ENCODE measurements around the gene ZMYND8. TPM values are rescaled to one million over a fixed set of nuclear protein-coding genes. Genes with fewer than 3 reads are reported as not detected.

The ZMYND8 gene
- total and polyA plus RNA-seq, 10 of the 15 experiments (the other 5 are each of a cell fraction or from before 2014, with no cell fraction given) = 12.9 to 54.8 (median 23.1) TPM

DNA sequence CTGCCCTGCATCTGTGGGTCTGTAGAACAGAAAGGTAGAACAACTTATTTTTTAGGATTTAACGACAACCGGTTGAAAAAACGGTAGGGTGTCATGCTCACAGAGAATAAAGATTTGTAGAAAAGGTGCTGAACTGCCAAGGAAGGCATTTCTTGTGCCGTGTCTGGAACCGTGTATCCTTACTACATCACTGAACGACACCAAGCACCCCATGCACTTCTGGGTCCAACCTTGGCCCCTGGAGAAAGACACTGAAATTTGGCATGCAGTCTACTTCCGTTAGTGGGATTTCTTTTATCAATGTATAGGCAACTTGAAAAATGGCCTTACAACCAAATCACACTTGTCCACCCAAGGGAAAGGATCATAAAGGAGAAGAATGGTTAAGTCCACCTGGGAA is 145.5 kb downstream of the ZMYND8 start:
- Histone ChIP-seq H4K20me1 (ENCODE audit: control insufficient read depth, insufficient read depth) (no peaks in the 10 kb centered on the region), H3K4me2 (ENCODE audit: control insufficient read depth, insufficient read depth) (no peak overlapping the region), H3K4me3 (no peak overlapping the region), H3K36me3 (ENCODE audit: control insufficient read depth in 2 of 2, insufficient read depth in 2 of 2, low read length in 1 of 2) (peaks cover 25 to 55% of the 10 kb centered on the region in 2 experiments), H3K9me3 (replicated peaks; ENCODE audit: control insufficient read depth, insufficient read depth, low read length) (no peaks in the 10 kb centered on the region), H3K79me2 (ENCODE audit: control insufficient read depth, insufficient read depth, low read length) (no peaks in the 10 kb centered on the region), H3K27me3 (replicated peaks in 1 of 2; ENCODE audit: control insufficient read depth in 2 of 2, insufficient read depth in 2 of 2, low read length in 1 of 2) (no peaks in the 10 kb centered on the region), H3K4me1 (ENCODE audit: control insufficient read depth, insufficient read depth, low read length) (no peaks in the 10 kb centered on the region), H3K9ac (ENCODE audit: control insufficient read depth, insufficient read depth, low read length) (no peak overlapping the region), H2AFZ (ENCODE audit: control insufficient read depth, low read depth, low read length) (no peak overlapping the region), H3K27ac (ENCODE audit: control insufficient read depth, insufficient read depth) (no peak overlapping the region)
- POLR2A ChIA-PET = no interaction called here
- RAD21 ChIA-PET (ENCODE audit: unreplicated experiment) = no interaction called here
- in situ Hi-C loops (cut with MboI) (no loop called here), intact Hi-C loops (cut with micrococcal nuclease; ENCODE audit: unreplicated experiment) (no loop called here)
- ATAC-seq (no peak), FAIRE-seq (no peak), DNase-seq (ENCODE audit: low read depth, low spot score) (no peak)
- CTCF ChIA-PET = interaction anchor here (1.0 kb wide), 1 partner anchor 12 kb away, joined by 3 read pairs; no protein-coding TSS in a partner anchor
- SMC1A ChIA-PET (ENCODE audit: uncharacterized antibody, unreplicated experiment) = no interaction called here
- TF ChIP-seq NFXL1 (IDR thresholded peaks at IDR 0.05; ENCODE audit: borderline replicate concordance) (peak; percentile 61; the same call in 1 of the 2 replicates), CEBPB (IDR thresholded peaks at IDR 0.05; ENCODE audit: borderline replicate concordance in 1 of 2, low read depth in 2 of 2, low read length in 2 of 2) (no peak), NR2F1 (conservative IDR thresholded peaks at IDR 0.05) (no peak), ETV6 (conservative IDR thresholded peaks at IDR 0.05 in 1 of 2, IDR thresholded peaks at IDR 0.05 in 1 of 2; ENCODE audit: borderline replicate concordance in 1 of 2, low read depth in 1 of 2) (0 out of 4 replicates have a peak, but pooled peaks of 1 of the 2 experiments have one; percentile 34)
- TF ChIP-seq, protein P1, sequence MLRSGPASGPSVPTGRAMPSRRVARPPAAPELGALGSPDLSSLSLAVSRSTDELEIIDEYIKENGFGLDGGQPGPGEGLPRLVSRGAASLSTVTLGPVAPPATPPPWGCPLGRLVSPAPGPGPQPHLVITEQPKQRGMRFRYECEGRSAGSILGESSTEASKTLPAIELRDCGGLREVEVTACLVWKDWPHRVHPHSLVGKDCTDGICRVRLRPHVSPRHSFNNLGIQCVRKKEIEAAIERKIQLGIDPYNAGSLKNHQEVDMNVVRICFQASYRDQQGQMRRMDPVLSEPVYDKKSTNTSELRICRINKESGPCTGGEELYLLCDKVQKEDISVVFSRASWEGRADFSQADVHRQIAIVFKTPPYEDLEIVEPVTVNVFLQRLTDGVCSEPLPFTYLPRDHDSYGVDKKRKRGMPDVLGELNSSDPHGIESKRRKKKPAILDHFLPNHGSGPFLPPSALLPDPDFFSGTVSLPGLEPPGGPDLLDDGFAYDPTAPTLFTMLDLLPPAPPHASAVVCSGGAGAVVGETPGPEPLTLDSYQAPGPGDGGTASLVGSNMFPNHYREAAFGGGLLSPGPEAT (IDR thresholded peaks at IDR 0.05; ENCODE audit: low read depth) = no peak
- BruUV-seq (replicated peaks) = no TSS peak
- 97% methylated on average over 7 of the region's 7 CpGs for WGBS (ENCODE audit: insufficient coverage, insufficient replicate concordance, low lambda C conversion rate, missing lambda C conversion rate)

DNA sequence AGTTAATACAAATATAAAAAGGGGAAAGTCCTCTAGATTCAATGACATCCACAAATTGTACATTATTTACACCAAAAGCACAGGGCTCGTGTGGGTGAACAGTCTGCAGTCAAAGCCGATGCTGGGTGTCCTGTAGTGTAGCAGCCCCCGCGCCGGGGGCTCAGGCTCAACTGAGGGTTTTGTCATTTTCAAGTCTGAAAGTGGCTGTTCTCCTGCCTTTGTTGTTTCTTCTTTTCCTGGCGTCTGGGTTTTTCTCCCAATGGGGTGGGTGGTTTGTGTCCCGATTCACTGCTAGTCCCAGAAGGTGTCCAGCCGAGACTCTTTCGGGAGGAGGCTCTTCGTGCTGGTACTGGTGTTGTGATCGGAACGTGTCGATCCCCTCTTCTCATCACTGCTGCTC is 146.0 kb downstream of the ZMYND8 start:
- no peak for TF ChIP-seq TBL1XR1 (IDR thresholded peaks at IDR 0.05; ENCODE audit: low read depth, low read length)
- peak; percentile 51; the same call in 1 of the 2 replicates for TF ChIP-seq NFXL1 (IDR thresholded peaks at IDR 0.05; ENCODE audit: borderline replicate concordance)
- intact Hi-C loops (cut with micrococcal nuclease; ENCODE audit: unreplicated experiment) (no loop called here), in situ Hi-C loops (cut with MboI) (no loop called here)
- Histone ChIP-seq H2AFZ (ENCODE audit: control insufficient read depth, low read depth, low read length) (no peak overlapping the region), H3K9me3 (replicated peaks; ENCODE audit: control insufficient read depth, insufficient read depth, low read length) (no peaks in the 10 kb centered on the region), H3K4me3 (no peak overlapping the region), H3K79me2 (ENCODE audit: control insufficient read depth, insufficient read depth, low read length) (no peaks in the 10 kb centered on the region), H4K20me1 (ENCODE audit: control insufficient read depth, insufficient read depth) (no peaks in the 10 kb centered on the region), H3K4me1 (ENCODE audit: control insufficient read depth, insufficient read depth, low read length) (no peaks in the 10 kb centered on the region), H3K36me3 (ENCODE audit: control insufficient read depth in 2 of 2, insufficient read depth in 2 of 2, low read length in 1 of 2) (peaks cover 21 to 51% of the 10 kb centered on the region in 2 experiments), H3K9ac (ENCODE audit: control insufficient read depth, insufficient read depth, low read length) (no peak overlapping the region), H3K27ac (ENCODE audit: control insufficient read depth, insufficient read depth) (no peak overlapping the region), H3K27me3 (replicated peaks in 1 of 2; ENCODE audit: control insufficient read depth in 2 of 2, insufficient read depth in 2 of 2, low read length in 1 of 2) (no peaks in the 10 kb centered on the region), H3K4me2 (ENCODE audit: control insufficient read depth, insufficient read depth) (no peak overlapping the region)
- 98% methylated on average over 13 of the region's 13 CpGs for WGBS (ENCODE audit: insufficient coverage, insufficient replicate concordance, low lambda C conversion rate, missing lambda C conversion rate)
- no peak for ATAC-seq
- RAD21 ChIA-PET (ENCODE audit: unreplicated experiment) = no interaction called here
- no peak for FAIRE-seq
- no peak for DNase-seq (ENCODE audit: low read depth, low spot score)
- POLR2A ChIA-PET = no interaction called here
- SMC1A ChIA-PET (ENCODE audit: uncharacterized antibody, unreplicated experiment) = no interaction called here
- CTCF ChIA-PET = no interaction called here
- no TSS peak for BruUV-seq (replicated peaks)

All from GM12878 (cell line).